ENCODE measurements around the gene NOD2. TPM values are rescaled to one million over a fixed set of nuclear protein-coding genes. Genes with fewer than 3 reads are reported as not detected.

NOD2 gene
- total and polyA plus RNA-seq, 7 experiments from 2014 or later: 0.06 to 40.5 (median 0.65) TPM

- Mint-ChIP-seq H3K27ac (peak overlapping the region; percentile 87 to 97 (median 89)), H3K36me3 (peaks cover 0 to 12% (median 0%) of the 10 kb centered on the region in 5 donors), H3K4me1 (peaks cover 44 to 70% (median 61%) of the 10 kb centered on the region in 7 donors), H3K4me3 (peak overlapping the region; percentile 39 to 84 (median 73)), H3K27me3 (no peaks in the 10 kb centered on the region), H3K9me3 (peaks cover 0 to 3% (median 0%) of the 10 kb centered on the region in 11 donors)
- intact Hi-C loops (cut with micrococcal nuclease): loop anchor here (1.0 to 5.0 kb wide), 11 partner anchors 8 to 658 kb away; partner anchors contain the start of genes CNEP1R1 (in 1 of the 2), HEATR3 (in 1 of the 2), NKD1 (in 1 of the 2) and NOD2 (in 1 of the 2)
- H3K27me3 ChIP-seq (ENCODE audit: control insufficient read depth in 2 of 2, insufficient read depth in 2 of 2, low read length in 2 of 2): no peaks in the 10 kb centered on the region
- ChIA-PET CTCF (interaction anchor here (0.8 to 2.1 kb wide), 4 partner anchors 9 to 62 kb away, joined by 3 to 9 read pairs (median 5); no protein-coding TSS in a partner anchor), POLR2A (interaction anchor here (0.6 to 4.0 kb wide), 10 partner anchors 11 to 488 kb away, joined by 3 to 34 read pairs (median 4); partner anchors contain the start of gene CYLD)
- H3K27ac ChIP-seq (ENCODE audit: low read depth, low read length): peak overlapping the region; percentile 67
- H3K4me3 ChIP-seq (ENCODE audit: low read length): peak overlapping the region; percentile 13
- H3K36me3 ChIP-seq (ENCODE audit: control insufficient read depth in 2 of 3, insufficient read depth in 3 of 3, low read length in 3 of 3): no peaks in the 10 kb centered on the region
- H3K9me3 ChIP-seq (ENCODE audit: control insufficient read depth in 2 of 3, low read length in 3 of 3): no peaks in the 10 kb centered on the region
- ATAC-seq (peak; percentile 65), DNase-seq (peak in 4 of 9 donors; percentile 31 to 72 (median 42))
- peaks cover 49 to 57% of the 10 kb centered on the region in 2 donors for H3K4me1 ChIP-seq (ENCODE audit: control insufficient read depth in 2 of 2, insufficient read depth in 2 of 2, low read length in 2 of 2)
Measured at GRCh38 chr16:50684823-50685461, 8.5 kb upstream of the NOD2 start.

- CTCF ChIA-PET: interaction anchor here (0.8 to 2.1 kb wide), 4 partner anchors 9 to 61 kb away, joined by 3 to 9 read pairs (median 5); no protein-coding TSS in a partner anchor
- peaks cover 0 to 3% (median 0%) of the 10 kb centered on the region in 11 donors for H3K9me3 Mint-ChIP-seq
- POLR2A ChIA-PET: interaction anchor here (0.6 to 4.0 kb wide), 10 partner anchors 10 to 489 kb away, joined by 3 to 34 read pairs (median 4); partner anchors contain the start of gene CYLD
- Histone ChIP-seq H3K4me3 (ENCODE audit: low read length) (peak overlapping the region; percentile 13), H3K36me3 (ENCODE audit: control insufficient read depth in 2 of 3, insufficient read depth in 3 of 3, low read length in 3 of 3) (no peaks in the 10 kb centered on the region), H3K4me1 (ENCODE audit: control insufficient read depth in 2 of 2, insufficient read depth in 2 of 2, low read length in 2 of 2) (peaks cover 48 to 55% of the 10 kb centered on the region in 2 donors), H3K27me3 (ENCODE audit: control insufficient read depth in 2 of 2, insufficient read depth in 2 of 2, low read length in 2 of 2) (no peaks in the 10 kb centered on the region), H3K9me3 (ENCODE audit: control insufficient read depth in 2 of 3, low read length in 3 of 3) (no peaks in the 10 kb centered on the region), H3K27ac (ENCODE audit: low read depth, low read length) (peak overlapping the region; percentile 67)
- DNase-seq: no peak
- no peaks in the 10 kb centered on the region for H3K27me3 Mint-ChIP-seq
- intact Hi-C loops (cut with micrococcal nuclease): loop anchor here in 1 of 2 donors (1.0 kb wide), 2 partner anchors 19 to 56 kb away; no protein-coding TSS in a partner anchor
- peaks cover 40 to 64% (median 56%) of the 10 kb centered on the region in 7 donors for H3K4me1 Mint-ChIP-seq
- ATAC-seq: peak; percentile 44
- peak overlapping the region; percentile 65 to 97 (median 89) for H3K27ac Mint-ChIP-seq
- peaks cover 0 to 8% (median 0%) of the 10 kb centered on the region in 5 donors for H3K36me3 Mint-ChIP-seq
- peak overlapping the region; percentile 12 to 83 (median 70) for H3K4me3 Mint-ChIP-seq
Measured at GRCh38 chr16:50685462-50686063, 7.8 kb upstream of the NOD2 start.

- Mint-ChIP-seq H3K9me3 (peaks cover 0 to 4% (median 0%) of the 10 kb centered on the region in 11 donors), H3K4me3 (no peak overlapping the region), H3K36me3 (peaks cover 0 to 10% (median 0%) of the 10 kb centered on the region in 5 donors), H3K27ac (peak overlapping the region in 1 of 9 donors; percentile 25), H3K4me1 (peaks cover 36 to 64% (median 53%) of the 10 kb centered on the region in 7 donors), H3K27me3 (peaks cover 0 to 8% (median 0%) of the 10 kb centered on the region in 5 donors)
- DNase-seq: no peak
- CTCF ChIA-PET: interaction anchor here (1.1 kb wide), 1 partner anchor 14 kb away, joined by 3 read pairs; no protein-coding TSS in a partner anchor
- Histone ChIP-seq H3K4me1 (ENCODE audit: control insufficient read depth in 2 of 2, insufficient read depth in 2 of 2, low read length in 2 of 2) (peaks cover 32 to 37% of the 10 kb centered on the region in 2 donors), H3K27me3 (ENCODE audit: control insufficient read depth in 2 of 2, insufficient read depth in 2 of 2, low read length in 2 of 2) (no peaks in the 10 kb centered on the region), H3K9me3 (ENCODE audit: control insufficient read depth in 2 of 3, low read length in 3 of 3) (no peaks in the 10 kb centered on the region), H3K4me3 (ENCODE audit: low read length) (no peak overlapping the region), H3K36me3 (ENCODE audit: control insufficient read depth in 2 of 3, insufficient read depth in 3 of 3, low read length in 3 of 3) (no peaks in the 10 kb centered on the region), H3K27ac (ENCODE audit: low read depth, low read length) (no peak overlapping the region)
- POLR2A ChIA-PET: interaction anchor here (3.4 kb wide), 1 partner anchor 7 kb away, joined by 16 read pairs; no protein-coding TSS in a partner anchor
- no peak for ATAC-seq
- intact Hi-C loops (cut with micrococcal nuclease): no loop called here
Measured at GRCh38 chr16:50688083-50688482, 5.3 kb upstream of the NOD2 start.

- DNase-seq (no peak), ATAC-seq (no peak)
- ChIA-PET CTCF (no interaction called here), POLR2A (interaction anchor here (0.6 kb wide), 1 partner anchor 138 kb away, joined by 3 read pairs; no protein-coding TSS in a partner anchor)
- Mint-ChIP-seq H3K4me1 (peaks cover 28 to 60% (median 47%) of the 10 kb centered on the region in 7 donors), H3K9me3 (peaks cover 0 to 4% (median 0%) of the 10 kb centered on the region in 11 donors), H3K4me3 (no peak overlapping the region), H3K36me3 (peaks cover 0 to 10% (median 0%) of the 10 kb centered on the region in 5 donors), H3K27me3 (peaks cover 0 to 8% (median 0%) of the 10 kb centered on the region in 5 donors), H3K27ac (peak overlapping the region in 1 of 9 donors; percentile 18)
- no peaks in the 10 kb centered on the region for H3K27me3 ChIP-seq (ENCODE audit: control insufficient read depth in 2 of 2, insufficient read depth in 2 of 2, low read length in 2 of 2)
- peaks cover 29 to 30% of the 10 kb centered on the region in 2 donors for H3K4me1 ChIP-seq (ENCODE audit: control insufficient read depth in 2 of 2, insufficient read depth in 2 of 2, low read length in 2 of 2)
- H3K27ac ChIP-seq (ENCODE audit: low read depth, low read length): no peak overlapping the region
- no peaks in the 10 kb centered on the region for H3K36me3 ChIP-seq (ENCODE audit: control insufficient read depth in 2 of 3, insufficient read depth in 3 of 3, low read length in 3 of 3)
- no peaks in the 10 kb centered on the region for H3K9me3 ChIP-seq (ENCODE audit: control insufficient read depth in 2 of 3, low read length in 3 of 3)
- no peak overlapping the region for H3K4me3 ChIP-seq (ENCODE audit: low read length)
- intact Hi-C loops (cut with micrococcal nuclease): no loop called here
Measured at GRCh38 chr16:50688867-50689266, 4.5 kb upstream of the NOD2 start.

- DNase-seq (no peak), ATAC-seq (no peak)
- peaks cover 23 to 58% (median 45%) of the 10 kb centered on the region in 7 donors for H3K4me1 Mint-ChIP-seq
- H3K4me3 ChIP-seq (ENCODE audit: low read length): no peak overlapping the region
- ChIA-PET POLR2A (interaction anchor here (0.8 kb wide), 1 partner anchor 18 kb away, joined by 3 read pairs; no protein-coding TSS in a partner anchor), CTCF (no interaction called here)
- H3K36me3 Mint-ChIP-seq: peaks cover 0 to 10% (median 0%) of the 10 kb centered on the region in 5 donors
- H3K9me3 Mint-ChIP-seq: peaks cover 0 to 4% (median 0%) of the 10 kb centered on the region in 11 donors
- H3K27me3 Mint-ChIP-seq: peaks cover 0 to 8% (median 0%) of the 10 kb centered on the region in 5 donors
- H3K27ac Mint-ChIP-seq: peak overlapping the region in 2 of 9 donors; percentile 17 to 32
- H3K27ac ChIP-seq (ENCODE audit: low read depth, low read length): no peak overlapping the region
- H3K36me3 ChIP-seq (ENCODE audit: control insufficient read depth in 2 of 3, insufficient read depth in 3 of 3, low read length in 3 of 3): no peaks in the 10 kb centered on the region
- H3K4me1 ChIP-seq (ENCODE audit: control insufficient read depth in 2 of 2, insufficient read depth in 2 of 2, low read length in 2 of 2): peaks cover 20 to 26% of the 10 kb centered on the region in 2 donors
- no peaks in the 10 kb centered on the region for H3K27me3 ChIP-seq (ENCODE audit: control insufficient read depth in 2 of 2, insufficient read depth in 2 of 2, low read length in 2 of 2)
- intact Hi-C loops (cut with micrococcal nuclease): no loop called here
- H3K9me3 ChIP-seq (ENCODE audit: control insufficient read depth in 2 of 3, low read length in 3 of 3): no peaks in the 10 kb centered on the region
- no peak overlapping the region for H3K4me3 Mint-ChIP-seq
Measured at GRCh38 chr16:50690177-50690576, 3.2 kb upstream of the NOD2 start.

GRCh38 chr16:50692644-50692998 lies 785 bp upstream of the NOD2 start:
- Mint-ChIP-seq H3K4me1 (peaks cover 33 to 62% (median 48%) of the 10 kb centered on the region in 7 donors), H3K27me3 (peaks cover 0 to 8% (median 0%) of the 10 kb centered on the region in 5 donors), H3K4me3 (peak overlapping the region in 9 of 10 donors; percentile 53 to 88 (median 77)), H3K36me3 (peaks cover 0 to 8% (median 0%) of the 10 kb centered on the region in 5 donors), H3K9me3 (peaks cover 0 to 1% (median 0%) of the 10 kb centered on the region in 11 donors), H3K27ac (peak overlapping the region in 4 of 9 donors; percentile 18 to 66 (median 54))
- H3K9me3 ChIP-seq (ENCODE audit: control insufficient read depth in 2 of 3, low read length in 3 of 3): no peaks in the 10 kb centered on the region
- CTCF ChIA-PET: no interaction called here
- DNase-seq: no peak
- no peak for ATAC-seq
- no peaks in the 10 kb centered on the region for H3K36me3 ChIP-seq (ENCODE audit: control insufficient read depth in 2 of 3, insufficient read depth in 3 of 3, low read length in 3 of 3)
- H3K27ac ChIP-seq (ENCODE audit: low read depth, low read length): no peak overlapping the region
- peaks cover 25 to 33% of the 10 kb centered on the region in 2 donors for H3K4me1 ChIP-seq (ENCODE audit: control insufficient read depth in 2 of 2, insufficient read depth in 2 of 2, low read length in 2 of 2)
- POLR2A ChIA-PET: interaction anchor here (1.0 kb wide), 1 partner anchor 9 kb away, joined by 4 read pairs; no protein-coding TSS in a partner anchor
- no peaks in the 10 kb centered on the region for H3K27me3 ChIP-seq (ENCODE audit: control insufficient read depth in 2 of 2, insufficient read depth in 2 of 2, low read length in 2 of 2)
- H3K4me3 ChIP-seq (ENCODE audit: low read length): no peak overlapping the region
- intact Hi-C loops (cut with micrococcal nuclease): no loop called here
